GM23248 (cell line): ENCODE measurements around the gene PPP1R9B.

Experiments used
- EZH2 ChIP-seq: fragments of 200-600 bp; sonication (generic); IDR thresholded peaks from 2 replicates; pipeline ENCODE4 v1.6.1; 2018; ENCODE audit warnings: antibody characterized with exemption, mild to moderate bottlenecking; ENCODE audit not compliant: insufficient read depth, poor library complexity, severe bottlenecking
- EZH2phosphoT487 ChIP-seq: fragments of 200-600 bp; sonication (generic); IDR thresholded peaks from 2 replicates; pipeline ENCODE4 v1.6.1; 2018; ENCODE audit warnings: antibody characterized with exemption, moderate library complexity, mild to moderate bottlenecking, low read depth; ENCODE audit not compliant: insufficient read depth

DNA sequence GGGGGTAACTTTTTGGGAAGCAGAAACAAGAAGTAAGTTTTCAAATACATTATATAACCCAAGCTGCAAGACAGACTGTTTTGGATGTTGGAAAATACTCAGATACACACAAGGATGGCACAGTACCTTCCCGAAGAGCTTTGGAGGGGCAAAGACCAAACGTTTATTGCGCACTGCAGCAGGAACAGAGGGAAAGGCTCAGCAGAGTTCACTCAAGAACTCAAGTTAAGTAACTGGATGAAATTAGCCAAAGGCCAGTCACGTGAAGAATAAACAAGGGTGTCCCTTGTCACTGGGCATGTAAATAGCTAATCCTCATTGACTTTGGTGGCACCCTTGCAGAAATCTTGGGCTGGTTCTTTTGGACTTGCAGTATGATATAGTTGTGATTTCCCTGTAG is 52.6 kb downstream of the PPP1R9B start:
- TF ChIP-seq EZH2 (no peak), EZH2phosphoT487 (no peak)
